Esophagus (tissue), 2 donors: ENCODE measurements around the gene RRP8. TPM values are rescaled to one million over a fixed set of nuclear protein-coding genes. Genes with fewer than 3 reads are reported as not detected.

Source experiments
- H3K27ac ChIP-seq, 2 donors: one replicate each; pipeline ENCODE4 v1.5.1; 2013; ENCODE audit warnings: low read depth in 2 of 2, mild to moderate bottlenecking in 2 of 2, inconsistent platforms in 1 of 2, low read length in 1 of 2, moderate library complexity in 1 of 2
- H3K27me3 ChIP-seq, 2 donors: one replicate each; pipeline ENCODE4 v1.6.1; 2013; ENCODE audit warnings: low read length in 2 of 2, control low read depth in 1 of 2, mild to moderate bottlenecking in 1 of 2; ENCODE audit not compliant: insufficient read depth in 2 of 2, control insufficient read depth in 1 of 2
- H3K36me3 ChIP-seq, 2 donors: one replicate each; pipeline ENCODE4 v1.6.1; 2013; ENCODE audit warnings: low read length in 1 of 2; ENCODE audit not compliant: control insufficient read depth in 2 of 2, insufficient read depth in 2 of 2
- H3K4me1 ChIP-seq, 2 donors: one replicate each; pipeline ENCODE4 v1.6.1; 2013; ENCODE audit warnings: low read length in 1 of 2; ENCODE audit not compliant: control insufficient read depth in 2 of 2, insufficient read depth in 2 of 2
- H3K4me3 ChIP-seq, 2 donors: one replicate each; pipeline ENCODE4 v1.5.1; 2013; ENCODE audit warnings: low read length in 2 of 2, mild to moderate bottlenecking in 2 of 2, low read depth in 1 of 2, moderate library complexity in 1 of 2
- H3K9me3 ChIP-seq, 2 donors: one replicate each; pipeline ENCODE4 v1.6.1; 2013; ENCODE audit warnings: mild to moderate bottlenecking in 2 of 2, low read depth in 1 of 2, low read length in 1 of 2, moderate library complexity in 1 of 2; ENCODE audit not compliant: control insufficient read depth in 2 of 2, insufficient read depth in 1 of 2
- WGBS, 2 donors: extraction: QIAGEN DNeasy Blood & Tissue Kit; methylation state at CpG; one replicate each; pipeline ENCODE4 v1.1.7; 2013; 5-methylcytosine and 5-hydroxymethylcytosine counted together
- polyA plus RNA-seq, 2 donors: library from polyadenylated mRNA; stranded (reverse); fragments of 200-250 nt; gene quantifications; one replicate each; pipeline ENCODE4 v1.2.3, GENCODE V29; 2013
- donor health status: healthy with polysubstance abuse.
- donor health status: Bipolar disorder and iron deficiency.

The RRP8 gene
- polyA plus RNA-seq, 2 donors: 12.4 to 12.6 TPM

DNA sequence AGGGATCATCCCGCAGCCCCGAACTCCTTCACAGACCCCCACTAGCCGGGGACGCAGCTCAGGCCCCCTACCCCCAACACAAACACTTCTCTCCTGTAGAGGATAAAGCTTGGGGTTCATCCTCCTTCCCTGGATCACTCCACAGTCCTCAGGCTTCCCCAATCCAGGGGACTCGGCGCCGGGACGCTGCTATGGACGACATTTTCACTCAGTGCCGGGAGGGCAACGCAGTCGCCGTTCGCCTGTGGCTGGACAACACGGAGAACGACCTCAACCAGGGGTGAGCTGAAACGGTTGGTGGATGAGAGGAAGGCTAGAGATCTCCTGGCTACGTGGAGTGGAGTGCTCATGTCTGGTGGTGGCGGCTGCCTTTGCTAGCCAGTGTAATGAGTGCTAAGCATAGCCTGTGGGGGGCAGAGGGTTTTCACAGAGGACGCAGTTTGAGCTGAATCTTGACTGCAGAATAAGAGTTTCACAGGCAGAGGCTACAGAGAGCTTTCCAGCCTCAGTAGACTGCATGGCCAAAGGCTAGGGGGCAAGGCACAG lies 738 bp upstream of the RRP8 start:
- Histone ChIP-seq H3K27ac (peak overlapping the region; percentile 96 to 97), H3K27me3 (no peaks in the 10 kb centered on the region), H3K9me3 (no peaks in the 10 kb centered on the region), H3K4me1 (peaks cover 6 to 13% of the 10 kb centered on the region in 2 donors), H3K4me3 (peak overlapping the region; percentile 85 to 96), H3K36me3 (peaks cover 10 to 31% of the 10 kb centered on the region in 2 donors)
- 0% methylated on average over 20 of the region's 20 CpGs for WGBS, 2 donors

- Histone ChIP-seq H3K9me3 (no peaks in the 10 kb centered on the region), H3K4me1 (peaks cover 6 to 8% of the 10 kb centered on the region in 2 donors), H3K4me3 (peak overlapping the region; percentile 85 to 96), H3K36me3 (peaks cover 14 to 21% of the 10 kb centered on the region in 2 donors), H3K27ac (peak overlapping the region in 1 of 2 donors; percentile 8), H3K27me3 (no peaks in the 10 kb centered on the region)
- 44 to 51% methylated on average over 7 of the region's 7 CpGs for WGBS, 2 donors
Observed at GRCh38 chr11:6602096-6602940, 1.1 kb downstream of the RRP8 start.

GRCh38 chr11:6601041-6601461 lies 2.4 kb downstream of the RRP8 start:
- Histone ChIP-seq H3K36me3 (peaks cover 14 to 21% of the 10 kb centered on the region in 2 donors), H3K27me3 (no peaks in the 10 kb centered on the region), H3K4me3 (no peak overlapping the region), H3K27ac (no peak overlapping the region), H3K4me1 (peaks cover 4 to 6% of the 10 kb centered on the region in 2 donors), H3K9me3 (no peaks in the 10 kb centered on the region)
- 96 to 97% methylated on average over 13 of the region's 13 CpGs for WGBS, 2 donors

GRCh38 chr11:6599881-6600390 lies 3.5 kb downstream of the RRP8 start:
- 84 to 88% methylated on average over 2 of the region's 2 CpGs for WGBS, 2 donors
- Histone ChIP-seq H3K4me3 (no peak overlapping the region), H3K36me3 (peaks cover 14 to 21% of the 10 kb centered on the region in 2 donors), H3K9me3 (no peaks in the 10 kb centered on the region), H3K4me1 (peaks cover 4 to 6% of the 10 kb centered on the region in 2 donors), H3K27me3 (no peaks in the 10 kb centered on the region), H3K27ac (no peak overlapping the region)

- no peak overlapping the region for H3K27ac ChIP-seq
- H3K27me3 ChIP-seq: no peaks in the 10 kb centered on the region
- no peaks in the 10 kb centered on the region for H3K9me3 ChIP-seq
- peaks cover 14 to 22% of the 10 kb centered on the region in 2 donors for H3K36me3 ChIP-seq
- peaks cover 4 to 6% of the 10 kb centered on the region in 2 donors for H3K4me1 ChIP-seq
- WGBS, 2 donors: 68 to 82% methylated on average over 1 of the region's 1 CpG
- H3K4me3 ChIP-seq: no peak overlapping the region
Observed at GRCh38 chr11:6599449-6599848, 4.0 kb downstream of the RRP8 start.

DNA sequence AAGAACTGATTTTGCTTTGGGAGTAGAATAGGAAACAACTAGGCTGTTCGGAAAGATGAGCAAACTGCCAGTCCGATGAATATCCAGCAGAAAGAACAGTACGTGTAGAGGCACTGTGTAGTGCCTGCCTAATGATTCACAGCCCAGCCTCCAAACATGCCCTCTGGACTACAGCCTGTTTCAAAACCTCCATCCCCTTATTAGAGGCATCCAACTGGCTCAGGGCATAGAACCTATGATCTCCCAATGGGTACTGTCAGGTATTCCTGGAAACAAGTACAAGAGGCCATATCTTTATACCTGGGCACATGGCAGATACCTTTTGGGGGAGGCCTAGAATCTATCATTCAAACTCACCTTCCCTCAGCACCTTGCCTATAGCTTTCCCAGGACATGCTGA lies 4.9 kb downstream of the RRP8 start:
- 82 to 93% methylated on average over 3 of the region's 3 CpGs for WGBS, 2 donors
- Histone ChIP-seq H3K4me3 (no peak overlapping the region), H3K4me1 (peaks cover 4 to 6% of the 10 kb centered on the region in 2 donors), H3K9me3 (no peaks in the 10 kb centered on the region), H3K36me3 (peaks cover 17 to 23% of the 10 kb centered on the region in 2 donors), H3K27ac (no peak overlapping the region), H3K27me3 (no peaks in the 10 kb centered on the region)

- WGBS, 2 donors: 55 to 59% methylated on average over 5 of the region's 5 CpGs
- peak overlapping the region in 1 of 2 donors; percentile 49 for H3K27ac ChIP-seq
- H3K36me3 ChIP-seq: peaks cover 17 to 22% of the 10 kb centered on the region in 2 donors
- no peak overlapping the region for H3K4me3 ChIP-seq
- no peaks in the 10 kb centered on the region for H3K27me3 ChIP-seq
- no peaks in the 10 kb centered on the region for H3K4me1 ChIP-seq
- H3K9me3 ChIP-seq: no peaks in the 10 kb centered on the region
Observed at GRCh38 chr11:6596239-6596877, 7.1 kb downstream of the RRP8 start.

- WGBS, 2 donors: 88 to 97% methylated on average over 3 of the region's 3 CpGs
- Histone ChIP-seq H3K4me1 (no peaks in the 10 kb centered on the region), H3K27ac (no peak overlapping the region), H3K9me3 (no peaks in the 10 kb centered on the region), H3K27me3 (no peaks in the 10 kb centered on the region), H3K4me3 (no peak overlapping the region), H3K36me3 (peaks cover 6 to 10% of the 10 kb centered on the region in 2 donors)
Observed at GRCh38 chr11:6594142-6594768, 9.2 kb downstream of the RRP8 start.

DNA sequence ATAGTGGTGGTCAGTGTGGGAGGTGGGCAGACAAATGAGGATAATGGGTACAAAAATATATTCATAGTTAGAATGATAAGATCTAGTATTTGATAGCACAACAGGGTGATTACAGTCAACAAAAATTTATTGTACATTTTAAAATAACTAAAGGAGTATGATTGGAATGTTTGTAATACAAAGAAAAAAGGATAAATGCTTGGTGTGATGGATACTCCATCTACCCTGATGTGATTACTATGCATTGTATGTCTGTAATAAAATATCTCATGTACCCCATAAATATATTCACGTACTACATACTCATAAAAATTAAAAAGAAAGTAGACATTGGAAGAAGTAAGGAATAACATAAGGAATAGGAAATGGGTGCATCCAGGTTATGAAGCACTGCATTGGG lies 15.4 kb downstream of the RRP8 start:
- H3K36me3 ChIP-seq: no peaks in the 10 kb centered on the region
- WGBS, 2 donors: 84 to 89% methylated on average over 1 of the region's 1 CpG
- H3K27me3 ChIP-seq: no peaks in the 10 kb centered on the region
- no peak overlapping the region for H3K27ac ChIP-seq
- H3K4me3 ChIP-seq: no peak overlapping the region
- H3K4me1 ChIP-seq: peaks cover 0 to 6% of the 10 kb centered on the region in 2 donors
- H3K9me3 ChIP-seq: no peaks in the 10 kb centered on the region
